GM20000 (cell line): Measurements from ENCODE around the gene MUTYH.
A peak's percentile ranks its signal among the peaks of the same experiment; 100 is the strongest.
"Not testable (repeated sequence)": the region's sequence is repeated elsewhere in the genome, so short reads cannot be mapped to it uniquely, and the experiment has no call there.

Experiments used
- DNase-seq: peaks from one replicate; pipeline ENCODE4 v3.0.0; 2012; ENCODE audit warnings: low spot score
- TF ChIP-seq, protein P1 (sequence below): IDR thresholded peaks from 2 replicates; pipeline ENCODE4 v1.5.1; 2012; ENCODE audit warnings: mild to moderate bottlenecking, control low read depth; ENCODE audit errors: extremely low read depth, missing control alignments

The MUTYH gene

GRCh38 chr1:45379524-45379923, 39.3 kb upstream of the MUTYH start:
- TF ChIP-seq, protein P1, sequence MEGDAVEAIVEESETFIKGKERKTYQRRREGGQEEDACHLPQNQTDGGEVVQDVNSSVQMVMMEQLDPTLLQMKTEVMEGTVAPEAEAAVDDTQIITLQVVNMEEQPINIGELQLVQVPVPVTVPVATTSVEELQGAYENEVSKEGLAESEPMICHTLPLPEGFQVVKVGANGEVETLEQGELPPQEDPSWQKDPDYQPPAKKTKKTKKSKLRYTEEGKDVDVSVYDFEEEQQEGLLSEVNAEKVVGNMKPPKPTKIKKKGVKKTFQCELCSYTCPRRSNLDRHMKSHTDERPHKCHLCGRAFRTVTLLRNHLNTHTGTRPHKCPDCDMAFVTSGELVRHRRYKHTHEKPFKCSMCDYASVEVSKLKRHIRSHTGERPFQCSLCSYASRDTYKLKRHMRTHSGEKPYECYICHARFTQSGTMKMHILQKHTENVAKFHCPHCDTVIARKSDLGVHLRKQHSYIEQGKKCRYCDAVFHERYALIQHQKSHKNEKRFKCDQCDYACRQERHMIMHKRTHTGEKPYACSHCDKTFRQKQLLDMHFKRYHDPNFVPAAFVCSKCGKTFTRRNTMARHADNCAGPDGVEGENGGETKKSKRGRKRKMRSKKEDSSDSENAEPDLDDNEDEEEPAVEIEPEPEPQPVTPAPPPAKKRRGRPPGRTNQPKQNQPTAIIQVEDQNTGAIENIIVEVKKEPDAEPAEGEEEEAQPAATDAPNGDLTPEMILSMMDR, result no peak
- no peak for DNase-seq

DNA sequence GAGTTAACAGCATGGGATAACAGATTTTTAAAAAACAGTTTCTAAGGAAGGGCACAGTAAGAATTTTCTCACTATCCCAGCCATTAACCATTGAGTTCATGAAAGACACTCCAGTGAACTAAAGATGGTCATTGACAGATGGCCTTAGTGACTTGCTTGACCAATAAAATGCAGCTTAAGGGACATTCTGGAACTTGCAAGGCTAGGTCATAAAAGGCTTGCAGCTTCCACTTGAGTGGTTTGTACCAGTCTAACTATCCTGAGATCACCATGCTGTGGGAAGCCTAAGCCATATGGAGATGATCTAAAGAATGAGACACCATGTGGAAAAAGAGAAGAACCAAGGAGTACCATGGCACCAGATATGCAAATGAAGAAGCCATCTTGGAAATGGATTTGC, 37.9 kb upstream of the MUTYH start:
- TF ChIP-seq, protein P1, result no peak
- no peak for DNase-seq

GRCh38 chr1:45375104-45376090, 35.2 kb upstream of the MUTYH start:
- DNase-seq, result no peak
- TF ChIP-seq, protein P1, result no peak

GRCh38 chr1:45373573-45373972, 33.3 kb upstream of the MUTYH start:
- TF ChIP-seq, protein P1, result no peak
- no peak for DNase-seq

GRCh38 chr1:45370575-45370974, 30.3 kb upstream of the MUTYH start:
- peak; percentile 27 for DNase-seq
- TF ChIP-seq, protein P1, result no peak

GRCh38 chr1:45365051-45365450, 24.8 kb upstream of the MUTYH start:
- TF ChIP-seq, protein P1, result no peak
- DNase-seq, result no peak

DNA sequence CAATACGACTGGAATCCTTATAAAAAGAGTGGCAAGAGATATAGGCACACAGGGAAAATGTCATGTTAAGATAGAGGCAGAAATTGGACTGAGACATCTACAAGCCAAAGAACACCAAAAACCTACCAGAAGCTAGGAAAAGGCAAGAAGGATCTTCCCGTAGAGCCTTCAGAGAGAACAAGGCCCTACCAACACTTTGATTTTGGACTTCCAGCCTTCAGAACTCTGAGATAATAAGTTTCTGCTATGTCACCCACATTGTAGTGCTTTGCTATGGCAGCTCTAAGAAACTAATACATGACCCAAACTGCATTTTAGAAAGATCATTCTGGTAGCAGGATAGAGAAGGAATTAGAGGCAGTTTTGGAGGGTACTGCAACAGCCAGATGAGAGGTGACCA, 24.1 kb upstream of the MUTYH start:
- no peak for DNase-seq
- TF ChIP-seq, protein P1, result no peak

GRCh38 chr1:45360981-45361380, 20.7 kb upstream of the MUTYH start:
- DNase-seq, result not testable (repeated sequence)
